ENCODE results near the gene PCNX1.
"Not testable (repeated sequence)": the region's sequence is repeated elsewhere in the genome, so short reads cannot be mapped to it uniquely, and the experiment has no call there.

Gene PCNX1

GRCh38 chr14:71021347-71022011 is 114.2 kb downstream of the PCNX1 start:
- DNase-seq (ENCODE audit: low spot score): no peak

GRCh38 chr14:71022012-71022869 is 115.0 kb downstream of the PCNX1 start:
- DNase-seq (ENCODE audit: low spot score): no peak

GRCh38 chr14:71022939-71023338 is 115.7 kb downstream of the PCNX1 start:
- no peak for DNase-seq (ENCODE audit: low spot score)

- no peak for DNase-seq (ENCODE audit: low spot score)
These were observed 122.0 kb downstream of the PCNX1 start for GRCh38 chr14:71029236-71029781.

GRCh38 chr14:71031000-71031399 is 123.7 kb downstream of the PCNX1 start:
- DNase-seq (ENCODE audit: low spot score): no peak

- DNase-seq (ENCODE audit: low spot score): no peak
These were observed 129.2 kb downstream of the PCNX1 start for GRCh38 chr14:71036433-71036832.

GRCh38 chr14:71048393-71048792 is 141.1 kb downstream of the PCNX1 start:
- no peak for DNase-seq (ENCODE audit: low spot score)

GRCh38 chr14:71049435-71050133 is 142.3 kb downstream of the PCNX1 start:
- no peak for DNase-seq (ENCODE audit: low spot score)

- DNase-seq (ENCODE audit: low spot score): peak; percentile 7
These were observed 143.1 kb downstream of the PCNX1 start for GRCh38 chr14:71050227-71050823.

GRCh38 chr14:71054706-71055105 is 147.4 kb downstream of the PCNX1 start:
- no peak for DNase-seq (ENCODE audit: low spot score)

- DNase-seq (ENCODE audit: low spot score): no peak
These were observed 148.9 kb downstream of the PCNX1 start for GRCh38 chr14:71056168-71056567.

- no peak for DNase-seq (ENCODE audit: low spot score)
These were observed 153.0 kb downstream of the PCNX1 start for GRCh38 chr14:71060274-71060673.

GRCh38 chr14:71060825-71061455 is 153.7 kb downstream of the PCNX1 start:
- no peak for DNase-seq (ENCODE audit: low spot score)

GRCh38 chr14:71061458-71061857 is 154.2 kb downstream of the PCNX1 start:
- no peak for DNase-seq (ENCODE audit: low spot score)

- no peak for DNase-seq (ENCODE audit: low spot score)
These were observed 155.5 kb downstream of the PCNX1 start for GRCh38 chr14:71062581-71063303.

- DNase-seq (ENCODE audit: low spot score): no peak
These were observed 156.1 kb downstream of the PCNX1 start for GRCh38 chr14:71063351-71063750.

- DNase-seq (ENCODE audit: low spot score): not testable (repeated sequence)
These were observed 157.5 kb downstream of the PCNX1 start for GRCh38 chr14:71064747-71065146.

GRCh38 chr14:71070169-71070568 is 162.9 kb downstream of the PCNX1 start:
- no peak for DNase-seq (ENCODE audit: low spot score)

- no peak for DNase-seq (ENCODE audit: low spot score)
These were observed 163.8 kb downstream of the PCNX1 start for GRCh38 chr14:71071042-71071441.

GRCh38 chr14:71076462-71077092 is 169.3 kb downstream of the PCNX1 start:
- DNase-seq (ENCODE audit: low spot score): no peak
